Measurements from ENCODE around the gene ZXDC. TPM values are rescaled to one million over a fixed set of nuclear protein-coding genes. Genes with fewer than 3 reads are reported as not detected.
A peak's percentile ranks its signal among the peaks of the same experiment; 100 is the strongest.

The ZXDC gene
- total RNA-seq, 1 donor from 2014 or later, result 29.4 TPM

DNA sequence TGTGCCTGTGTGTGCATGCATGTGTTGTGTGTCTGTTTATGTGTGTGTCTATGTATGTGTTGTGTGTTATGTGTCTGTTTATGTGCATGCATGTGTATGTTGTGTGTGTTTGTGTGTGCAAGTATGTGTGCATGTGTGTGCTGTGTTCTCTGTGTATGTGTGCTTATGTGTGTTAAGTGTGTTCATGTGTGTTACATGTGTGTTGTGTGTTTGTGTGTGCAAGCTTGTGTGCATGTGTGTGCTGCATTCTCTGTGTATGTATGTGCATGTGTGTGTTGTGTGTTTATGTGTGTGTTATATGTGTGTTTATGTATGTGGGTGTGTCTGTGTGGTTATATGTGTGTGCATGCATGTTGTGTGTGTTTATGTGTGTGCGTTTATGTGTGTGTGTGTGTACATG, 27.0 kb upstream of the ZXDC start:
- no peaks in the 10 kb centered on the region for H3K4me1 Mint-ChIP-seq (ENCODE audit: low read depth)
- H3K4me3 Mint-ChIP-seq, result no peak overlapping the region
- DNase-seq (ENCODE audit: low spot score), result no peak
- no peaks in the 10 kb centered on the region for H3K36me3 Mint-ChIP-seq (ENCODE audit: low read depth)
- no peaks in the 10 kb centered on the region for H3K9me3 Mint-ChIP-seq
- peaks cover 3% of the 10 kb centered on the region for H3K27me3 Mint-ChIP-seq (ENCODE audit: insufficient read depth)
- no peak overlapping the region for H3K27ac Mint-ChIP-seq
- intact Hi-C loops (cut with micrococcal nuclease), result no loop called here

DNA sequence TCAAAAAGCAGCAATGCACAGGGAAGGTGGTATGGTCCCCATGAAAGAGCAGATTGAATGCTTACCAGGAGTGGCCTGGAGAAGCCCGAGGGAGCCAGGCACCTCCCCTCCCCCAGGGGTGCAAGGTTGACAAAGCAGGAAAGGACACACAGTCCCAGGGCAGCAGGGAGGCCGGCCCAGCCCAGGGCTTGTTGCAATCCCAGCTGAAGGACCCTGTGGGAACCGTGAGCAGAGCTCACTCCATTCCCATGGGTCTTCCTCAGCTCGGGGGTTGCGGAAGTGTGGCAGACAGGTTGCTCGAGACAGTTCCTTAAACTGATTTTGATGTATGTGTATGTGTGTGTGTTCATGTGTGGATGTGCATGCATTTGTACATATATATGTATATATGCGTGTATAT, 26.0 kb upstream of the ZXDC start:
- Mint-ChIP-seq H3K9me3 (no peaks in the 10 kb centered on the region), H3K36me3 (ENCODE audit: low read depth) (no peaks in the 10 kb centered on the region), H3K4me3 (no peak overlapping the region), H3K27me3 (ENCODE audit: insufficient read depth) (peaks cover 3% of the 10 kb centered on the region), H3K4me1 (ENCODE audit: low read depth) (peaks cover 7% of the 10 kb centered on the region), H3K27ac (no peak overlapping the region)
- DNase-seq (ENCODE audit: low spot score), result no peak
- intact Hi-C loops (cut with micrococcal nuclease), result no loop called here

DNA sequence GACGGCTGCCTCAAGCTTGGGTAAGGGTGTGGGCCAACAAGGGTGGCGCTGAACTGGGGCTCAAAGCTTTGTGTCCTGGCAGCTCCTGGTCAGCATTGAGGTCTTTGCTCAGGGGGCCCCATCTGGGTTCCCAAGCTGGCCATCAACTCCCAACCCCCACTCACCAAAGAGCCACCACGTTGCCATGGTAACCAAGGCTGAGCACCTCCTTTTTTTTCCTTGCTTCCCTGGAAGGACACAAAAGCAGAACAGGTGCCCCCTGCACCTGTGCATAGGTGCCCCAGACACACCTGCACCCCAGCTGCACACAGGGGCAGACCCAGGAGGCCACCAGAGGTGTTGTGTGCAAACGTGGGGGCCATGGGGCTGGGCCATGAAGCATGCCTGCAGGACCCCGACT, 25.4 kb upstream of the ZXDC start:
- Mint-ChIP-seq H3K9me3 (no peaks in the 10 kb centered on the region), H3K4me1 (ENCODE audit: low read depth) (peaks cover 7% of the 10 kb centered on the region), H3K36me3 (ENCODE audit: low read depth) (no peaks in the 10 kb centered on the region), H3K27me3 (ENCODE audit: insufficient read depth) (peaks cover 3% of the 10 kb centered on the region), H3K4me3 (no peak overlapping the region), H3K27ac (no peak overlapping the region)
- intact Hi-C loops (cut with micrococcal nuclease), result no loop called here
- no peak for DNase-seq (ENCODE audit: low spot score)

DNA sequence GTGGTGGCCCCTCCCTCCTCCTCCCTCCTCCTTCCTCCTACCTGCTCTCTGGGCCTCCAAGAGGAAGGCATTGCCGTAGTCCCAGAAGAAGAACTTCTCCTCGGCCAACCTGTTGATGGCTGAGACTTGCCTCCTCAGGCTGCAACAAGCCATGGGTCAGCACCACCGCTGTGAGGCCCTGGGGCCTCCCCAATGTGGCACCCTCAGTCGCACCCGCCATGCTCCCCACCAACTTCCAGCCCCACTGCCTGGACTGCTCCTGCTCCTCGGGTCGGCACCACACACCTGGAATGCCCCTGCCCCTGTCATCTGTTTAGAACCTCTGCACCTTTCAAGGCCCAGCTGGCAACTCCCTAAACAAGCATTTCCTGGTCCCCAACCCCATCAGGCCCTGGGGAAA, 24.3 kb upstream of the ZXDC start:
- peaks cover 3% of the 10 kb centered on the region for H3K27me3 Mint-ChIP-seq (ENCODE audit: insufficient read depth)
- intact Hi-C loops (cut with micrococcal nuclease), result no loop called here
- no peak for DNase-seq (ENCODE audit: low spot score)

DNA sequence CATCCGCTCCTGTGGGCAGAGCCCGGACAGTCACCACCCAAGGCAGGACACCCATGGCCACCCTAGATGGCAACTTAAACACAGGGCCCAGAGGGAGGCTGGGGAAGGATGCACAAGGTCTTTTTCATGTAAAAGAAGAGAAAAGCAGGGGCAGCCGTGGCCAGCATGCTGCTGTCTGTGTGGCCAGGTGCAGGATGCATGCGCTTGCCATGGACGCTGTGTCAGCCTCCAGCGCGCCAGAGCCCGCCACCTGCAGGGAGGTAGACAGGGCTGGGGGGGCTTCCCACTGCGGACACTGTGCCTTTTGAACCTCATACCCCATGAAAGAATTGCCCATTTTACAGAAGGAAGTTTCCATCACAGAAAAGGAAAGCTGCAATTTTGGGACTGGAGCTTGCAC, 23.7 kb upstream of the ZXDC start:
- Mint-ChIP-seq H3K27ac (no peak overlapping the region), H3K4me1 (ENCODE audit: low read depth) (peaks cover 7% of the 10 kb centered on the region), H3K27me3 (ENCODE audit: insufficient read depth) (peaks cover under 1% of the 10 kb centered on the region), H3K4me3 (no peak overlapping the region), H3K9me3 (no peaks in the 10 kb centered on the region), H3K36me3 (ENCODE audit: low read depth) (no peaks in the 10 kb centered on the region)
- intact Hi-C loops (cut with micrococcal nuclease), result no loop called here
- DNase-seq (ENCODE audit: low spot score), result no peak

More for the DNA sequence above, 24.3 kb upstream of the ZXDC start:
- Mint-ChIP-seq H3K36me3 (ENCODE audit: low read depth) (no peaks in the 10 kb centered on the region), H3K27ac (no peak overlapping the region), H3K4me3 (no peak overlapping the region), H3K9me3 (no peaks in the 10 kb centered on the region), H3K4me1 (ENCODE audit: low read depth) (peaks cover 7% of the 10 kb centered on the region)

DNA sequence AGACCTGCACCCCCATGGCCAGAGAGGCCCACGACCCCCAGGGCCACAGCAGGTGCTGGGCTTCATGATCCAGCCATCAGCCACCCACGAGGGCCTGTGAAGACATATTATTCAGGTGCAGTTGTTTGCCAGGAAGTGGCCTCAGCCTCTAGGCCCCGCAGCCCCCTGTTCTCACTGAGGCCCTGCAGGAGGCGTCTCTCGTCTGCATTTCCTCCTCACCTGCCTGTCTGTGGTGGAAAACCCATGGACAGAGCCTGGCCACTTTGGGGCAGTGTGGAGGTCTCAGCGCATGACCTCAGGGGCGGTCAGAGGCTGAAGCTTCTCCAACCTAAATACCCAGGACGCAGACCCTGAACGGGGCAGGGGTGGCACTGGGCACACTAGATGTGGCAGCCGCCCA, 23.2 kb upstream of the ZXDC start:
- intact Hi-C loops (cut with micrococcal nuclease), result no loop called here
- Mint-ChIP-seq H3K9me3 (no peaks in the 10 kb centered on the region), H3K27me3 (ENCODE audit: insufficient read depth) (no peaks in the 10 kb centered on the region), H3K36me3 (ENCODE audit: low read depth) (no peaks in the 10 kb centered on the region), H3K4me3 (no peak overlapping the region), H3K27ac (no peak overlapping the region), H3K4me1 (ENCODE audit: low read depth) (peaks cover 7% of the 10 kb centered on the region)
- DNase-seq (ENCODE audit: low spot score), result no peak

DNA sequence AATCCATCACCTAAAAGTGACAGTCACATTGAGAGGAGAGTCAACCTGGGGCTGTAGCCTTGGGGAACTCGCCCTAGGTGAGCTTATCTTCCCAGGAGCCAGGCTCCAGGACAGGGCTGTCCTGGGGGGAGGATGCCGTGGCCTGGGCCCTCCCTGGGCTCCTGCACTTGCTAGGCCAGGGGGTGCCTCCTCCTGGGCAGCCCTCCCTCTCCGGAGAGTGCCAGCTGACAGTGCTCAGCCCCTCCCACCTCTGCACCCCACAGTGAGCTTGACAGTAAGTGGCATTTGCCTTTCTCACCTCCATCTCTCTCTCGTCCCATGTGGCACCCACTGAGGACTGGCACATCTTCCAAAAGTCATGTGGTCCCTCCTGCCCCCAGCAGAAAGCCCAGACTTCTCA, 22.8 kb upstream of the ZXDC start:
- no peaks in the 10 kb centered on the region for H3K9me3 Mint-ChIP-seq
- intact Hi-C loops (cut with micrococcal nuclease), result no loop called here
- H3K4me3 Mint-ChIP-seq, result no peak overlapping the region
- H3K27me3 Mint-ChIP-seq (ENCODE audit: insufficient read depth), result no peaks in the 10 kb centered on the region
- no peak overlapping the region for H3K27ac Mint-ChIP-seq
- DNase-seq (ENCODE audit: low spot score), result no peak
- no peaks in the 10 kb centered on the region for H3K36me3 Mint-ChIP-seq (ENCODE audit: low read depth)
- peaks cover 7% of the 10 kb centered on the region for H3K4me1 Mint-ChIP-seq (ENCODE audit: low read depth)

DNA sequence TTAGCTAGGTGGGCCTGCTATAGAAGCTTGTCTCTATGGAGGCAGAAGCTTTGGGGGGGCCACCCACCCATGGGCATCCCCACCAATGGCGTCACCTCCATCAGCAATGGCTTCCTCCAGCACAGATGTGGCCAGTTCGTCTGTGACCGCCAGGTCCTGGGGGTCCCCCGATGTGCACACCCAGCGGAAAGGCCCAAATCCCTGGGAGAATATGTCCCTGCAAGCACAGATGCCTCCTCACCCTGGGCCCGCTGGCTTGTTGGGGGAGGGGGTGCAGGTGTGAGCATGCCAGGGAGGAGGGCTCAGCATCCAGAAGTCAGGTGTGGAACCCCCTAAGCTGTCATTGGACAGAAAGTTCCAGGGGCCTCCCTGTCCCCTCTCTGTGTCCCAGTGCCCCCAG, 22.3 kb upstream of the ZXDC start:
- Mint-ChIP-seq H3K9me3 (no peaks in the 10 kb centered on the region), H3K4me1 (ENCODE audit: low read depth) (peaks cover 7% of the 10 kb centered on the region), H3K4me3 (no peak overlapping the region), H3K27ac (no peak overlapping the region), H3K27me3 (ENCODE audit: insufficient read depth) (no peaks in the 10 kb centered on the region), H3K36me3 (ENCODE audit: low read depth) (no peaks in the 10 kb centered on the region)
- DNase-seq (ENCODE audit: low spot score), result no peak
- intact Hi-C loops (cut with micrococcal nuclease), result no loop called here

DNA sequence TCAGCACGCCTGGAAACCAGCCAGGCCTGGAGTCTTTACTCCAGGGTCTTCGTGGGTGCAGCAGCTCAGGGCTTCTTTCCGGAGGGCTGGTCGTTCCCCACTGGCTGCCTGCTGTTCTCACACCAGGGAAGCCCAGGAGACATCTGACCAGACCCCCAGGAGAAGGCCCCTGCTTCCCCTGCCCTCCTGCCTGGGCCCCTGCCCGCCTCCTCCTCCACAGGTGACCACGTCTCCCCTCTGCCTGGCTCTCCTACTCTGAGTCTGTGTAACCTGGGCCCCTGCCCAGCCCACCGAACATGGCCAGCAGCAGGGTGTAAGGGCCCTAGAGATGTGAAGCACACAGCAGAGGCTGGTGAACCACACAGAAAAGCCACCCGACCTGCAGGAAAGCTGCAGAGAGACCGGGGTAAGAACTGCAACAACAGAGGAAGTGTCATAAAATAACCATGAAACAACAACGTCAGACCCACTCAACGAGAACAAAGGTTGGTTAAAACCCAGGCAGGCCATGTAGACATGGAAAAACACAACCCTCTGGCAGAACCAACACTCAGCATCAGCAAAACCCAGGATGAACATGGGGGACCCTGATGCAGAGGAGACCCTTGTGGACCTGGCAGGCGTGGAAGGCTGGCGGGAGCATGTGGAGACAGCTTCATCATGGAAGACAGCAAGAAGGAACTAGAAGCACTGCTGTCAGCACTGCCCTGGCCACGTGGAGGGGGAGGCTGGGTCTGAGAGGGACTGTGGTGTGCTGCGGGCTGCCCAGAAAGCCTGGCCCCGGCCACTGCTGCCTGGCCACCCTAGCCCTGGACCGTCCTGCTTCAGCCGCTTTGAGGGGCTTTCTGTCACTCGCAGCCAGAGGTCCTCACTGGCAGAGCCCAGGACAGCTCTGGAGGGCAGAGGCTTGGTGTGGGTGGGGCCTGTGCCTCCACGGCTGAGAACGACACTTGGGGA, 21.5 kb upstream of the ZXDC start:
- intact Hi-C loops (cut with micrococcal nuclease), result no loop called here
- H3K4me1 Mint-ChIP-seq (ENCODE audit: low read depth), result peaks cover 7% of the 10 kb centered on the region
- H3K27ac Mint-ChIP-seq, result peak overlapping the region; percentile 74
- DNase-seq (ENCODE audit: low spot score), result no peak
- no peaks in the 10 kb centered on the region for H3K36me3 Mint-ChIP-seq (ENCODE audit: low read depth)
- H3K27me3 Mint-ChIP-seq (ENCODE audit: insufficient read depth), result no peaks in the 10 kb centered on the region
- no peak overlapping the region for H3K4me3 Mint-ChIP-seq
- no peaks in the 10 kb centered on the region for H3K9me3 Mint-ChIP-seq

DNA sequence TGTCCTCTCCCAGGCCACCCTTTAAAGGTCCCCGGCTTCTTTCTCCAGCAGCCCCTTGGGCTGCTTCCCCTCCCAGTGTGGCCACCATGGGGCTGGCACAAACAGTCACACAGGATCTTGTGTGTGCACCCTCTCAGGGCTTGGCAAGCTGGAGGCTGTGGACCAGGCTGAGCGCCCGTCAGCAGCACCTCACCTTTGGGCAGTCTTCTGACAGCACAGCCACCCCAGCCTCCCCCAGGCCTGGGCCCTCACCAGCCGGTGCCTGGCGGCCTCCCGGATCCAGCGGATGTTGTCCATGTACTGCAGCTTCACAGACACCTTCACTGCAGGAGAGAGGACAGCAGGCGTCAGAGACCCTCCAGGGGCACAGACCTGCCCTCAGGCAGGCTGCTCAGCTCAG, 20.1 kb upstream of the ZXDC start:
- no peak for DNase-seq (ENCODE audit: low spot score)
- intact Hi-C loops (cut with micrococcal nuclease), result no loop called here
- no peak overlapping the region for H3K27ac Mint-ChIP-seq
- H3K36me3 Mint-ChIP-seq (ENCODE audit: low read depth), result no peaks in the 10 kb centered on the region
- peaks cover 7% of the 10 kb centered on the region for H3K4me1 Mint-ChIP-seq (ENCODE audit: low read depth)
- no peaks in the 10 kb centered on the region for H3K27me3 Mint-ChIP-seq (ENCODE audit: insufficient read depth)
- H3K9me3 Mint-ChIP-seq, result no peaks in the 10 kb centered on the region
- H3K4me3 Mint-ChIP-seq, result no peak overlapping the region

DNA sequence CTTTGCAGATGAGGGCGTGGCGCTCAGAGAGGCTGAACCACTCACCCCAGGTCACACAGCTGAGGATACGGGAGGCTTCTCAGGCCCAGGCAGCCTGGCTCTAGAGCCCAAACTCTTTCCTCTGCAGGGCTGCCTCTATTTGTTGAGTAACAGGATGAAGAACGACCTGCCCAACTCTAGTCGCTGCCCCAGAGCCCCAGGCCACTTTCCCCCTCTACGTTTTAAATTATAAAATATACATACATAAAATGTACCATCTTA, 19.2 kb upstream of the ZXDC start:
- H3K27ac Mint-ChIP-seq, result no peak overlapping the region
- H3K4me1 Mint-ChIP-seq (ENCODE audit: low read depth), result peaks cover 7% of the 10 kb centered on the region
- intact Hi-C loops (cut with micrococcal nuclease), result no loop called here
- no peak overlapping the region for H3K4me3 Mint-ChIP-seq
- no peaks in the 10 kb centered on the region for H3K27me3 Mint-ChIP-seq (ENCODE audit: insufficient read depth)
- H3K9me3 Mint-ChIP-seq, result no peaks in the 10 kb centered on the region
- H3K36me3 Mint-ChIP-seq (ENCODE audit: low read depth), result no peaks in the 10 kb centered on the region
- no peak for DNase-seq (ENCODE audit: low spot score)

DNA sequence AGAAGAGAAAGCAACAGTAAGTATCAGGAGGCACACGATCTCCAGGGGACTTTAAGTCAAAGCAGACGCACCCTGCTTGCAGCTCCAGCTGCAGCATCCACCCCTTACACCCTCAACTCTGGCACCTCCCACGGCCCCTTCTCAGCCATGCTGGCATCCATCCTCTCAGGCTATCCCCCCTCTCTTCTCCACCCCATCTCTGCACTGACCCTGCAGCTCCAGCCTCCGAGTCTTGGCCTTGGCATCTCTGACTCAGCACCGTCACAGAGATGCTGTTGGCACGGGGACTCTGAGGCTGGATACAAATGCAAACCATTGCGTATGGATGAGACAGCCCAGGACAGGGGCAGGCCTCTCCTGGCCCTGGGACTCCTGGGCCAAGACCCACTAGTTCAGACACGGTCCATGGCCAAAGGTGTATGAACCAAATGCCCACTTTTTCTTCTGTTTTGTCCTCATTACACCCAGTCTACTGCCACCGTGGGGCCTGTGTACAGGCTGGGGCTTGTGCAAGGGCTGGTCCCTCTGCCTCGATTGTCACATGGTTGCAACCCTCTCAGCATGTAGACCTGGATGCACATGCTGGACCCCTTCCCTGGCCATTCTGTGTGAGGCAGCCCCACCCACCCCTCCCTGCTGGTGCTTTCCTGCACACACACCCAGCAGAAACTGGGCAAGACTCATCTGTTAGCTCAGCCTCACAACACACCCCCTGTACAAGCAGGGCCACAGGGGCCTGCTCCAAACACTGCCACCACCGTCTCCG, 18.7 kb upstream of the ZXDC start:
- peaks cover 7% of the 10 kb centered on the region for H3K4me1 Mint-ChIP-seq (ENCODE audit: low read depth)
- H3K36me3 Mint-ChIP-seq (ENCODE audit: low read depth), result no peaks in the 10 kb centered on the region
- H3K4me3 Mint-ChIP-seq, result no peak overlapping the region
- no peak overlapping the region for H3K27ac Mint-ChIP-seq
- intact Hi-C loops (cut with micrococcal nuclease), result no loop called here
- DNase-seq (ENCODE audit: low spot score), result no peak
- H3K27me3 Mint-ChIP-seq (ENCODE audit: insufficient read depth), result no peaks in the 10 kb centered on the region
- no peaks in the 10 kb centered on the region for H3K9me3 Mint-ChIP-seq

DNA sequence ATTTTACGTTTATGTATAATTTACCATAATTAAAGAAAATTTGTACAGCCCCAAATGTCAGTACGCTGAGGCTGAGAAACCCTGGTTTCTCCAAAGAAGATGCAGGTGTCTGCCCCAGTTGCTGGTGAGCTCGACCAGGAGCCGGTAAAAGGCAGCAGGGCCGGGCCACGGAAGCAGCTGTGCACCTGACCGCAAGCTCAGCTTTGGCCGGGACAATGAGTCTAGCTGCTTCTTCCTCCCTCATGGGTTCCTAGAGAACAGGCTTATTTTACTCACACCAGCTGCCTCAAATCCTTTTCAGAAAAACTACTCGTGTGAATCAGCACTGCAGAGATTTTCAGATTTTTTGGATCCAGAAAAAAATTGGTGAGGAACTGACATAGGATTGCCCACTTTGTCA, 18.0 kb upstream of the ZXDC start:
- Mint-ChIP-seq H3K36me3 (ENCODE audit: low read depth) (no peaks in the 10 kb centered on the region), H3K27ac (no peak overlapping the region), H3K27me3 (ENCODE audit: insufficient read depth) (no peaks in the 10 kb centered on the region), H3K4me3 (no peak overlapping the region), H3K9me3 (no peaks in the 10 kb centered on the region), H3K4me1 (ENCODE audit: low read depth) (peaks cover 7% of the 10 kb centered on the region)
- intact Hi-C loops (cut with micrococcal nuclease), result no loop called here
- DNase-seq (ENCODE audit: low spot score), result no peak

Data from activated T-helper 1 cell treated with anti-CD3 and anti-CD28 coated beads, Interleukin-12 subunit alpha, Interleukin-12 subunit beta, Interleukin-2, Interleukin-4 antibody, amounts not matched to agents 30 ng/mL and 10 ng/mL and 1 ng/mL, durations not matched to agents 14 hours and 24 hours and 36 hours (primary cell).